ENCODE measurements around the gene NIPAL1.

Gene NIPAL1

GRCh38 chr4:48011722-48012121 is 4.8 kb upstream of the NIPAL1 start:
- H3K4me1 ChIP-seq (ENCODE audit: control insufficient read depth, insufficient read depth, low read length) = no peaks in the 10 kb centered on the region
- no peak overlapping the region for H3K4me3 ChIP-seq (ENCODE audit: low read length)
- no peaks in the 10 kb centered on the region for H3K36me3 ChIP-seq (ENCODE audit: control insufficient read depth, insufficient read depth, low read length)
- no peak overlapping the region for H3K27ac ChIP-seq (ENCODE audit: low read depth, low read length)
- H3K27me3 ChIP-seq (ENCODE audit: control insufficient read depth, insufficient read depth, low read length) = no peaks in the 10 kb centered on the region
- H3K9ac ChIP-seq (ENCODE audit: low read length) = no peak overlapping the region

GRCh38 chr4:48012824-48013223 is 3.7 kb upstream of the NIPAL1 start:
- Histone ChIP-seq H3K4me3 (ENCODE audit: low read length) (no peak overlapping the region), H3K4me1 (ENCODE audit: control insufficient read depth, insufficient read depth, low read length) (no peaks in the 10 kb centered on the region), H3K9ac (ENCODE audit: low read length) (no peak overlapping the region), H3K36me3 (ENCODE audit: control insufficient read depth, insufficient read depth, low read length) (no peaks in the 10 kb centered on the region), H3K27me3 (ENCODE audit: control insufficient read depth, insufficient read depth, low read length) (no peaks in the 10 kb centered on the region), H3K27ac (ENCODE audit: low read depth, low read length) (no peak overlapping the region)

- Histone ChIP-seq H3K27me3 (ENCODE audit: control insufficient read depth, insufficient read depth, low read length) (no peaks in the 10 kb centered on the region), H3K36me3 (ENCODE audit: control insufficient read depth, insufficient read depth, low read length) (no peaks in the 10 kb centered on the region), H3K4me3 (ENCODE audit: low read length) (no peak overlapping the region), H3K27ac (ENCODE audit: low read depth, low read length) (no peak overlapping the region), H3K4me1 (ENCODE audit: control insufficient read depth, insufficient read depth, low read length) (no peaks in the 10 kb centered on the region), H3K9ac (ENCODE audit: low read length) (no peak overlapping the region)
Observed at GRCh38 chr4:48015216-48015615, 1.4 kb upstream of the NIPAL1 start.

- no peak overlapping the region for H3K27ac ChIP-seq (ENCODE audit: low read depth, low read length)
- no peaks in the 10 kb centered on the region for H3K4me1 ChIP-seq (ENCODE audit: control insufficient read depth, insufficient read depth, low read length)
- H3K9ac ChIP-seq (ENCODE audit: low read length) = no peak overlapping the region
- H3K27me3 ChIP-seq (ENCODE audit: control insufficient read depth, insufficient read depth, low read length) = no peaks in the 10 kb centered on the region
- peak overlapping the region; percentile 63 for H3K4me3 ChIP-seq (ENCODE audit: low read length)
- no peaks in the 10 kb centered on the region for H3K36me3 ChIP-seq (ENCODE audit: control insufficient read depth, insufficient read depth, low read length)
Observed at GRCh38 chr4:48015678-48016077, 894 bp upstream of the NIPAL1 start.

GRCh38 chr4:48017108-48017571 is 568 bp downstream of the NIPAL1 start:
- Histone ChIP-seq H3K4me1 (ENCODE audit: control insufficient read depth, insufficient read depth, low read length) (no peaks in the 10 kb centered on the region), H3K27ac (ENCODE audit: low read depth, low read length) (no peak overlapping the region), H3K27me3 (ENCODE audit: control insufficient read depth, insufficient read depth, low read length) (no peaks in the 10 kb centered on the region), H3K4me3 (ENCODE audit: low read length) (peak overlapping the region; percentile 63), H3K36me3 (ENCODE audit: control insufficient read depth, insufficient read depth, low read length) (no peaks in the 10 kb centered on the region), H3K9ac (ENCODE audit: low read length) (peak overlapping the region; percentile 65)

GRCh38 chr4:48018112-48018511 is 1.5 kb downstream of the NIPAL1 start:
- Histone ChIP-seq H3K36me3 (ENCODE audit: control insufficient read depth, insufficient read depth, low read length) (no peaks in the 10 kb centered on the region), H3K4me1 (ENCODE audit: control insufficient read depth, insufficient read depth, low read length) (no peaks in the 10 kb centered on the region), H3K27me3 (ENCODE audit: control insufficient read depth, insufficient read depth, low read length) (no peaks in the 10 kb centered on the region), H3K4me3 (ENCODE audit: low read length) (peak overlapping the region; percentile 31), H3K27ac (ENCODE audit: low read depth, low read length) (no peak overlapping the region), H3K9ac (ENCODE audit: low read length) (no peak overlapping the region)

GRCh38 chr4:48021100-48021499 is 4.5 kb downstream of the NIPAL1 start:
- H3K9ac ChIP-seq (ENCODE audit: low read length) = no peak overlapping the region
- H3K4me3 ChIP-seq (ENCODE audit: low read length) = no peak overlapping the region
- no peak overlapping the region for H3K27ac ChIP-seq (ENCODE audit: low read depth, low read length)
- no peaks in the 10 kb centered on the region for H3K36me3 ChIP-seq (ENCODE audit: control insufficient read depth, insufficient read depth, low read length)
- H3K4me1 ChIP-seq (ENCODE audit: control insufficient read depth, insufficient read depth, low read length) = no peaks in the 10 kb centered on the region
- no peaks in the 10 kb centered on the region for H3K27me3 ChIP-seq (ENCODE audit: control insufficient read depth, insufficient read depth, low read length)

GRCh38 chr4:48022192-48022799 is 5.7 kb downstream of the NIPAL1 start:
- H3K9ac ChIP-seq (ENCODE audit: low read length) = no peak overlapping the region
- H3K27ac ChIP-seq (ENCODE audit: low read depth, low read length) = no peak overlapping the region

GRCh38 chr4:48024522-48024921 is 8.0 kb downstream of the NIPAL1 start:
- Histone ChIP-seq H3K36me3 (ENCODE audit: control insufficient read depth, insufficient read depth, low read length) (no peaks in the 10 kb centered on the region), H3K4me1 (ENCODE audit: control insufficient read depth, insufficient read depth, low read length) (no peaks in the 10 kb centered on the region), H3K4me3 (ENCODE audit: low read length) (no peak overlapping the region), H3K9ac (ENCODE audit: low read length) (no peak overlapping the region), H3K27ac (ENCODE audit: low read depth, low read length) (no peak overlapping the region), H3K27me3 (ENCODE audit: control insufficient read depth, insufficient read depth, low read length) (no peaks in the 10 kb centered on the region)

More at GRCh38 chr4:48022192-48022799, 5.7 kb downstream of the NIPAL1 start:
- Histone ChIP-seq H3K4me3 (ENCODE audit: low read length) (no peak overlapping the region), H3K4me1 (ENCODE audit: control insufficient read depth, insufficient read depth, low read length) (no peaks in the 10 kb centered on the region), H3K27me3 (ENCODE audit: control insufficient read depth, insufficient read depth, low read length) (no peaks in the 10 kb centered on the region), H3K36me3 (ENCODE audit: control insufficient read depth, insufficient read depth, low read length) (no peaks in the 10 kb centered on the region)

GRCh38 chr4:48025005-48025404 is 8.4 kb downstream of the NIPAL1 start:
- Histone ChIP-seq H3K9ac (ENCODE audit: low read length) (no peak overlapping the region), H3K27ac (ENCODE audit: low read depth, low read length) (no peak overlapping the region), H3K4me1 (ENCODE audit: control insufficient read depth, insufficient read depth, low read length) (no peaks in the 10 kb centered on the region), H3K4me3 (ENCODE audit: low read length) (no peak overlapping the region), H3K36me3 (ENCODE audit: control insufficient read depth, insufficient read depth, low read length) (no peaks in the 10 kb centered on the region), H3K27me3 (ENCODE audit: control insufficient read depth, insufficient read depth, low read length) (no peaks in the 10 kb centered on the region)

GRCh38 chr4:48027653-48028052 is 11.1 kb downstream of the NIPAL1 start:
- no peak overlapping the region for H3K4me3 ChIP-seq (ENCODE audit: low read length)
- no peaks in the 10 kb centered on the region for H3K4me1 ChIP-seq (ENCODE audit: control insufficient read depth, insufficient read depth, low read length)
- no peak overlapping the region for H3K27ac ChIP-seq (ENCODE audit: low read depth, low read length)
- H3K27me3 ChIP-seq (ENCODE audit: control insufficient read depth, insufficient read depth, low read length) = no peaks in the 10 kb centered on the region
- no peaks in the 10 kb centered on the region for H3K36me3 ChIP-seq (ENCODE audit: control insufficient read depth, insufficient read depth, low read length)
- no peak overlapping the region for H3K9ac ChIP-seq (ENCODE audit: low read length)

- no peak overlapping the region for H3K4me3 ChIP-seq (ENCODE audit: low read length)
- no peak overlapping the region for H3K9ac ChIP-seq (ENCODE audit: low read length)
- H3K4me1 ChIP-seq (ENCODE audit: control insufficient read depth, insufficient read depth, low read length) = no peaks in the 10 kb centered on the region
- no peaks in the 10 kb centered on the region for H3K27me3 ChIP-seq (ENCODE audit: control insufficient read depth, insufficient read depth, low read length)
- no peak overlapping the region for H3K27ac ChIP-seq (ENCODE audit: low read depth, low read length)
- H3K36me3 ChIP-seq (ENCODE audit: control insufficient read depth, insufficient read depth, low read length) = no peaks in the 10 kb centered on the region
Observed at GRCh38 chr4:48028696-48029095, 12.1 kb downstream of the NIPAL1 start.

GRCh38 chr4:48030470-48030869 is 13.9 kb downstream of the NIPAL1 start:
- H3K4me1 ChIP-seq (ENCODE audit: control insufficient read depth, insufficient read depth, low read length) = no peaks in the 10 kb centered on the region
- H3K4me3 ChIP-seq (ENCODE audit: low read length) = no peak overlapping the region
- H3K36me3 ChIP-seq (ENCODE audit: control insufficient read depth, insufficient read depth, low read length) = no peaks in the 10 kb centered on the region
- no peak overlapping the region for H3K9ac ChIP-seq (ENCODE audit: low read length)
- no peaks in the 10 kb centered on the region for H3K27me3 ChIP-seq (ENCODE audit: control insufficient read depth, insufficient read depth, low read length)
- no peak overlapping the region for H3K27ac ChIP-seq (ENCODE audit: low read depth, low read length)
